GM21381 (cell line): ENCODE measurements around the gene SULT1A1.
"Not testable (repeated sequence)": the region's sequence is repeated elsewhere in the genome, so short reads cannot be mapped to it uniquely, and the experiment has no call there.

ENCODE experiments used
- ATAC-seq: cut with Tn5 transposase; IDR thresholded peaks from one replicate; pipeline ENCODE4 v1.9.1; 2021; ENCODE audit warnings: mild to moderate bottlenecking, moderate library complexity; ENCODE audit not compliant: unreplicated experiment

Gene SULT1A1

GRCh38 chr16:28592511-28592910, 17.3 kb downstream of the SULT1A1 start:
- no peak for ATAC-seq

GRCh38 chr16:28591355-28591754, 18.5 kb downstream of the SULT1A1 start:
- ATAC-seq, result no peak

DNA sequence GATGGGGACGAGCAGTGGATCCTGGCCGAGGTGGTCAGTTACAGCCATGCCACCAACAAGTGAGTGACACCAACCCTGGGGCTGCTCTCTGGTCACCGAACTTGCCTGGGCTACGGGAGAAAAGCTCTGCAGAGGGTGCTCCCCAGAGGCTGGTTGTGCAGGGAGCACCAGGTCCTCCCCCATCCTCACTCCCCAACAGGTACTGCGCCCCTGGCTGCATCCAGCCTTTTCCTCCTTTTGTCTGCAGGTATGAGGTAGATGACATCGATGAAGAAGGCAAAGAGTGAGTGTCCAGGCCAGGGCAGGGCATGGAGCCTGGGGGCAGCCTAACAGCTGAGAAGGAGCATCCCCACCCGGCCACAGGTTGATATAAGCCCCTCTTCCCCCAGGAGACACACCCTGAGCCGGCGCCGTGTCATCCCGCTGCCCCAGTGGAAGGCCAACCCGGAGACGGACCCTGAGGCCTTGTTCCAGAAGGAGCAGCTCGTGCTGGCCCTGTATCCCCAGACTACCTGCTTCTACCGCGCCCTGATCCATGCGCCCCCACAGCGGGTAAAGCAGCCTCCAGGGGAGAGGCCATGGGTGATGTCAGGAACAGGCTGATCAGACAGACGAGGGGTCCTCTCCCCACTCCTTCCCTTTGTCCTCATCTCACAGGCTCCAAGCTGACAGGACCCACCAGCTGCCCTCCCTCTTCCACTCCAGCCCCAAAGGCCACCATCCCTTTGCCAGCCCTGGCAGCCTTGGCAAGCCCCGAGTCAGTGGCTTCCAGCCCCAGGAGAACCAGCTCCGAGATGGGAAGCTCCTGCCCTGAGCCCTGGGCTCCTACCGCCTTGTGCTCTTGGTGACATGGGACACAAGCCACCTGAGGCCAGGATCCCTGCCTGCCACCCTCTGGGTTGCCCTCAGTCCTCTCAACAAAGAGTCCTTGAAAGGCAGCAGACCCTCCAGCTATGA, 19.2 kb downstream of the SULT1A1 start:
- ATAC-seq, result no peak

DNA sequence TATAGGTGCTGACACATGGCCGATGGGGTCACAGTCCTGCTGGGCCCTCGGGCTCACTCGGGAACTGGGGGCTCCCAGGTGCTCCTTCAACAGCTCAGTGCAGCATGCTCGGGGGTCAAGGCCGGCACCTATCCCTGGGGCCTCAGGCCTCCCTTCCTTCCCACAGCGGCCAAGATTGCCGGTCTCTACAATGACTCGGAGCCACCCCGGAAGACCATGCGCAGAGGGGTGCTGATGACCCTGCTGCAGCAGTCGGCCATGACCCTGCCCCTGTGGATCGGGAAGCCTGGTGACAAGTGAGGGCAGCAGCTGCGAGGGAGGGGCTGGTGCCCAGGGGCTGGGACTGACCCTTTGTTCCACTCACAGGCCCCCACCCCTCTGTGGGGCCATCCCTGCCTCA, 19.9 kb downstream of the SULT1A1 start:
- ATAC-seq, result no peak

GRCh38 chr16:28589069-28589468, 20.8 kb downstream of the SULT1A1 start:
- ATAC-seq, result no peak

DNA sequence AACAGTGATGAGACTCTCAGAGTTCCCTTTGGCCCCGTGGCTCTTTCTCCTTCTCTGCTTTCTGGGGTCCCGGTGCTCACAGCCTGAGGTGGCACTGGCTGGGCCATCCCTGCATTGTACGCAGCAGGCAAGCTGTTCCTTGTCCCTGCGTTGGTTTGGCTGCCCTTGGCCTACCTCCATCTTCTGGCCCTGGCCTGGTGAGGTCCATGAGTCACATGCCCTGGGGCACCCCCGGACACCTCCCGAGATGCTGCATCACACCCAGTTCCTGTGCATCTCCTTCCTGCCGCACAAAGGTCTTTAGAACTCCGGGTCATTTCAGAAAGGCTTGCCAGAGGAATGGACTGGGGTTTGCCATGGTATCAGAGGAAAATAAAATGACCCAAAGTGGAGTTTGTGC, 22.5 kb downstream of the SULT1A1 start:
- ATAC-seq, result no peak

GRCh38 chr16:28586466-28586865, 23.4 kb downstream of the SULT1A1 start:
- ATAC-seq, result no peak

DNA sequence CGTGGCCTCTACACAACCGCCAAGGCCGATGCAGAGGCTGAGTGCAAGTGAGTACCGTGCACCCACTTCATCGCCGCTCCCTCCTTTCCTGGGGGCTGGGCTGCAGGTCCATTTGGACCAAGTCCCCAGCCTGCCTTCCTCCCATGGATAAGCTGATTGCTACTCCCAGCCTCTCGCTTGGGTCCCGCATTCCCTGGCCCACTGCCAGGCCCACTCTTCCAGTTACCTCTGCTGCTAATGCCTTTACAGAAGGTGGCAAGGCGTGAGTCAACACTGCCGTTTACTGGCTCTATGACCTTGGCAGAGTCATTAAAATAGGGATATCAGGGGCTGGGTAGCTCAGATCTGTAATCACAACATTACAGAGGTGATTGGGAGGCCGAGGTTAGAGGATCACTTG, 24.2 kb downstream of the SULT1A1 start:
- no peak for ATAC-seq

DNA sequence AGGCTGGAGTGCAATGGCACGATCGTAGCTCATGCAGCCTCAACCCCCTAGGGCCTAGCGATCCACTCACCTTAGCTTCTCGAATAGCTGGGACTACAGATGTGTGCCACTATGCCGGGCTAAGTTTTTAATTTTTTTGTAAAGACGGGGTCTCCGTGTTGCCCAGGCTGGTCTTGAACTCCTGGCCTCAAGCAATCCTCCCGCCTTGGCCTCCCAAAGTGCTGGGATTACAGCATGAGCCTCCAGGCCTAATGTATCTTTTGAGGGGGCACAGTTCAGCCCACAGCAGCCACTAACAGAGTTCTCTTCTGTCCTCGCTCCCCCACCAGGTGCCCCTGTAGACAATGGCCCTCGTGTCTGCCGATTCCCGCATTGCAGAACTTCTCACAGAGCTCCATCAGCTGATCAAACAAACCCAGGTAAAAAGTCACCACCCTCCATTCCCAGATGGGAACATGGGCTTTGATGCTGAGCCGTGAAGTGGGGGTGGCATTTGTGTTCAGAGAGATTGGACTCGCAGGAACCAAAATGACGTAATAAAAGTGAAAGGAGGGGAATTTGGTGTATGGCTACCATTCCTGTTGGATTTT, 29.0 kb downstream of the SULT1A1 start:
- no peak for ATAC-seq

- no peak for ATAC-seq
Measured at GRCh38 chr16:28575446-28576109, 34.3 kb downstream of the SULT1A1 start.

- no peak for ATAC-seq
Measured at GRCh38 chr16:28574925-28575324, 34.9 kb downstream of the SULT1A1 start.

DNA sequence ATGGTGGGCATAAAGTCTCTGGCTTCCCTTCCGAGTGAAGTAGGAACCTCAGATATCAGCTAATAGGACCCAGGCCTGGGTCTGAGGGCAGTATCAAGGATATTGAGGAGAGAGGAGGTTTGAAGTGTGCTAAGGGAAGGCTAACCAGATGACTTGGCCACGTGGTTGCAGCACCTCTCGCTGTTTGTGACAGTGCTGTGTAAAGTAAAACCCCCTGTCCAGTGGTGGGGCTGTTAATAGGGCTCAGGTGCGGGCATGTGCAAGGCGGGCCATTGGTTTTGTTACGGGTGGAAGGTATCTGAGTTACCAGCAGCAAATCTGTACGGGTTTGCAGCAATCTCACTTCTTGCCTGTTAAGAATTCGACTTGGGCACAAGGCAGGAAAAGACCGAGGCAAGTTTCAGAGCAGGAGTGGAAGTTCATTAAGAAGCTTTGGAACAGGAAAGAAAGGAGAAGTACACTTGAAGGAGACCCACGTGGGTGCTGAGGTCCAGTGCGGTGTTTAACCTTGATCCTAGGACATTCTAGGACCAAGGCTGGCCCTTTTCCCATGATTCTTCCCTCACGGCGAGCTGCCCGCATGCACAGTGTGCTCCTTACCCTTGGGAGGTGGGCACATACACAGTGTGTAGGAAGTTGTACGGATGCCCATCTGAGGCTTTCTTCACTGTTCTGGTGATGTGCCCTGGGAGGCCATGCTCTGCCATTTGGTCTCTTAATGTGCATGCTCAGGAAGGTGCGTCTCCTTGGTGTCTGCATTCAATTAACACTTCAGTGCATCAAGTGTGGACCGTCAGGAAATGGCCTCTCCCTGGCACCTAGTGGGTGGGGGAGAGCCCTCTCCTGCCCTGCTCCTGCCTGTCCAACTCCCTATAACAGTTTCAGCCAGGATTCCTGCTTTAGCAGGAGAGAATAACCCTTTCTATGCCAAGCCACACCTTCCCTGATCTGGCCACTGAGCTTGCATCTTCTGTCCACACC, 35.8 kb downstream of the SULT1A1 start:
- ATAC-seq, result no peak

DNA sequence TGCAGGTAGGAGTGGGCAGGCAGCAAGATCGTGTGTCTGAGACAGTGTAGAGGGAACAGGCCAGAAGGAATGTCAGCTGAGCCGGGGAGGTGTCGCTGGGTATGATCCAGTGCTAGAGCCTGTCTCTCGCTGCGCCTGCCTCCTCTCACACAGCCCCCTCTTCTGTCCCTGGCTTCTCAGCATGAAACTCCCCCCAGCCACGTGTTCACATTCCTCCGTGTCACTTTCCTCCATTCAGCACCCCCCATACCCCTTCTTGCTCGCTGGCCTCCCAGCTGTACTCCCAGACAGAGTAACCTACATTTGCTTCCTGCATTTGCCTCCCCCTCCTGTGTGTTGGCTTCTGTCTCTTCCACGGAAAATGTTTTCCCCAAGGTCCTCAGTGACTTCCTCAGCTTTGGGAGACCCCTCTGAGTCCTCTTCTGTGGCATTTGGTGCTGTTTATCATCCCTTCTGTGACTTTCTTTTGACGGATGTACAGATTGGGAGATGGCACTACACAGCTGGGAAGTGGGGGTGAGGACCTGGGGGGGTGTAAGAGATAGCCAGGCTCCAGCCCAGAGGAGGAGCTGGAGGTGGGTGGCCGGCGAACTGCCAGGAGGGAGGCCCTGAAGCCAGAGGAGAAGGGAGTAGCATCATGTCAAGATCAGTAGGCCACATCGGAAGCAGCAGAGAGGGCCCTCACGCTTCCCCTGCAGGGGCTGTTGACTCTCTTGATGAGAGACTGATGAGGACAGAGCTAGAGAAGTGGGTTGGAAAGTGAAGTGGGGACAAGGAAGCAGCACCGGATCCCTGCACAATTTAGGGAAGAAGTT, 36.9 kb downstream of the SULT1A1 start:
- ATAC-seq, result no peak

- no peak for ATAC-seq
Measured at GRCh38 chr16:28569968-28570752, 39.7 kb downstream of the SULT1A1 start.

- ATAC-seq, result no peak
Measured at GRCh38 chr16:28569021-28569420, 40.8 kb downstream of the SULT1A1 start.

DNA sequence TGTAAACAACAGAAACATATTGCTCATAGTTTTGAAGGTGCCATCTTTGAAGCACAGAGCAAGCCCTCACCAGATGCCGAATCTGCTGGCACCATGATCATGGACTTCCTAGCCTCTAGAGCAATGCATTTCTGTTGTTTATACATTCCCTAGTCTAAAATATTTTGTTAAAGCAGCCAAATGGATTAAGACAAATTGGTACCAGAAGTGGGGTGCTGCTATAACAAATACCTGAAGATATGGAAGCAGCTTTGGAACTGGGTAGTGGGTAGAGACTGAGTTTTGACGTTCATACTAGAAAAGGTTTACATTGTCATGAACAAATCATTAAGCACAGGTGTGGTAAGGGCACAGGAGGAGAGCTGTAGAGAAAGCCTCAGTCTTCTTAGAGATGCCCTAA, 42.6 kb downstream of the SULT1A1 start:
- ATAC-seq, result no peak

DNA sequence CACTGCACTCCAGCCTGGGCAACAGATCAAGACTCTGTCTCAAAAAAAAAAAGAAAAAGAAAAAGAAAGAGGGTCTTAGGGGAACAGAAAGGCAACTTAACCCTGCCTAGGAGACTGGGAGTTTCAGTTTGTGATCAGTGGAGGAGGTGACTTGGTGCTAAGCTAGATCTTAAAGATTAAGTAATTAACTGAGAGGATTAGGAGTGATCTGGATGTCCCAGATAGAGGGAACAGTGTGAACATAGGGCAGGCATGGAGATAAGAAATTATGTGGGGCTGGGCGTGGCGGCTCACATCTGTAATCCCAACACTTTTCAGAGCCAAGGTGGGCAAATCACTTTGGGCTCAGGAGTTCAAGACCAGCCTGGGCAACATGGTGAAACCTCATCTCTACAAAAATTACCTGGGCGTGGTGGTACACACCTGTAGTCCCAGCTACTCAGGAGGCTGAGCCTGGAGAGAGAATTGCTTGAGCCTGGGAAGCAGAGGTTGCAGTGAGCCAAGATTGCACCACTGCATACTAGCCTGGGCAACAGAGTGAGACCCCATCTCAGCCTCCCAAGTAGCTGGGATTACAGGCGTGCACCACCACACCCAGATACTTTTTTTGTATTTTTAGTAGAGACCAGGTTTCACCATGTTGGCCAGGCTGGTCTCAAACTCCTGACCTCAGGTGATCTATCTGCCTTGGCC, 43.5 kb downstream of the SULT1A1 start:
- ATAC-seq, result not testable (repeated sequence)

DNA sequence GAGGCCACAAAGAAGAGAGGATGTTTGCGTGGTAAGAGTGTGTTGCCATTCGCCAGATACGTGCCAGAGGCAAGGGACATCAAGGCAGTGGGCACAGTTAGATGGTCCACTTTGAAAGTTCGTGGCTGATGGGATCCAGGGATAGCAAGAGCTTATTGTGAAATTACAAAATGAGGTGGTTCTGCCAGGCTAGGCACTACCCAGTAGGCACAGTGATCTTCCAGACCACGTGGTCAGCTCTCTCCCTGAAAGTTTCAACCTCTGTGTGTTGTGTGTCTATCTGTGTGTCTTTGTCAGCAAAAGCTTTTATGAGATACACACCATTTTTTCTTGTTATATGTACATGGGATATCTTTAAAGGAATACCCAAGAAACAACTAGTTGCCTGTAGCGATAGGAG, 46.6 kb downstream of the SULT1A1 start:
- no peak for ATAC-seq
